Measurements from ENCODE around the gene RBM8A.

DNA sequence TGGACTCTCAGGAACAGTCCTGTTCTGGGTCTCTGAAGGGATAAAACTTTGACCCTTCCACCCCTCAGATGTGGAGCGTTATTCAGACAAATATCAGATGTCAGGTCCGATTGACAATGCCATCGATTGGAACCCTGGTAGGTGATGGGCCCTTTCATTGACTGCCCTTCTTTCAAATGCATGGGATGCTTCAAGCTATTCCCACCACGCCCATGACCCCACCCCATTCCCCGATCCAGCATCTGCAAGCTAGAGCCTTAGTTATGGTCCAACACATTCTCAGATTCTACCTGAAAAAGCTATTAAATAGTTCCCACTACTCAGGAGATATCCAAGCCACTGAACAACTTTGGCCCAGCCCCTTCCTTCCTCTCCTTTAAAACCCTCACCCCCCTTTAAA lies 49.7 kb upstream of the RBM8A start:
- no peak for TF ChIP-seq POLR2A (IDR thresholded peaks at IDR 0.05; ENCODE audit: extremely low read depth, insufficient read length)
- TF ChIP-seq, protein P1, sequence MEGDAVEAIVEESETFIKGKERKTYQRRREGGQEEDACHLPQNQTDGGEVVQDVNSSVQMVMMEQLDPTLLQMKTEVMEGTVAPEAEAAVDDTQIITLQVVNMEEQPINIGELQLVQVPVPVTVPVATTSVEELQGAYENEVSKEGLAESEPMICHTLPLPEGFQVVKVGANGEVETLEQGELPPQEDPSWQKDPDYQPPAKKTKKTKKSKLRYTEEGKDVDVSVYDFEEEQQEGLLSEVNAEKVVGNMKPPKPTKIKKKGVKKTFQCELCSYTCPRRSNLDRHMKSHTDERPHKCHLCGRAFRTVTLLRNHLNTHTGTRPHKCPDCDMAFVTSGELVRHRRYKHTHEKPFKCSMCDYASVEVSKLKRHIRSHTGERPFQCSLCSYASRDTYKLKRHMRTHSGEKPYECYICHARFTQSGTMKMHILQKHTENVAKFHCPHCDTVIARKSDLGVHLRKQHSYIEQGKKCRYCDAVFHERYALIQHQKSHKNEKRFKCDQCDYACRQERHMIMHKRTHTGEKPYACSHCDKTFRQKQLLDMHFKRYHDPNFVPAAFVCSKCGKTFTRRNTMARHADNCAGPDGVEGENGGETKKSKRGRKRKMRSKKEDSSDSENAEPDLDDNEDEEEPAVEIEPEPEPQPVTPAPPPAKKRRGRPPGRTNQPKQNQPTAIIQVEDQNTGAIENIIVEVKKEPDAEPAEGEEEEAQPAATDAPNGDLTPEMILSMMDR (IDR thresholded peaks at IDR 0.05; ENCODE audit: low read depth, low read length) = no peak
- TF ChIP-seq MYC (IDR thresholded peaks at IDR 0.05; ENCODE audit: low read depth, low read length) = no peak

Measured in NB4 (cell line).